Activated CD8-positive, alpha-beta T cell treated with anti-CD3 and anti-CD28 coated beads, Interleukin-2, amount 10 ng/mL, durations not matched to agents 7 days and 5 days (primary cell): ENCODE measurements around the gene SLC4A7. TPM values are rescaled to one million over a fixed set of nuclear protein-coding genes. Genes with fewer than 3 reads are reported as not detected.

Experiments
- ATAC-seq: fragments of 150-1000 bp; cut with Tn5 transposase; one replicate; pipeline ENCODE4 v1.10.0; 2021; ENCODE audit warnings: moderate library complexity
- CTCF ChIA-PET: fragments of 350-600 bp; sonication (Branson Sonifier 250); formaldehyde crosslinking; loops from one replicate; lab custom pipeline; 2021; ENCODE audit warnings: antibody characterized with exemption; lab: Charles Lee
- POLR2A ChIA-PET: fragments of 350-600 bp; sonication (Branson Sonifier 250); formaldehyde crosslinking; loops from one replicate; lab custom pipeline; 2021; ENCODE audit warnings: antibody characterized with exemption; lab: Charles Lee
- DNase-seq: peaks from one replicate; pipeline ENCODE4 v3.0.0-alpha.2; 2020
- H3K27ac Mint-ChIP-seq: one replicate; pipeline ENCODE4 v1.8.0; 2021; ENCODE audit warnings: mild to moderate bottlenecking, mixed read lengths
- H3K27me3 Mint-ChIP-seq: one replicate; pipeline ENCODE4 v1.8.0; 2021; ENCODE audit warnings: low read depth, mixed read lengths
- H3K36me3 Mint-ChIP-seq: one replicate; pipeline ENCODE4 v1.8.0; 2021; ENCODE audit warnings: low read depth, mixed read lengths
- H3K4me1 Mint-ChIP-seq: one replicate; pipeline ENCODE4 v1.8.0; 2021; ENCODE audit warnings: low read depth, mixed read lengths
- H3K4me3 Mint-ChIP-seq: one replicate; pipeline ENCODE4 v1.8.0; 2021; ENCODE audit warnings: mild to moderate bottlenecking, mixed read lengths
- H3K9me3 Mint-ChIP-seq: one replicate; pipeline ENCODE4 v1.8.0; 2022; ENCODE audit warnings: mixed read lengths; ENCODE audit not compliant: insufficient read depth
- total RNA-seq, 2 experiments: library from RNA; stranded (reverse); gene quantifications; one replicate each; pipeline ENCODE4 v1.2.3, GENCODE V29; 2021

Gene SLC4A7
- total RNA-seq, 2 experiments from 2014 or later: 31.9 to 32.9 TPM

- ChIA-PET POLR2A (no interaction called here), CTCF (no interaction called here)
- ATAC-seq (no peak), DNase-seq (no peak)
- no peak overlapping the region for H3K4me3 Mint-ChIP-seq
- H3K9me3 Mint-ChIP-seq: no peaks in the 10 kb centered on the region
- no peaks in the 10 kb centered on the region for H3K27me3 Mint-ChIP-seq
- no peaks in the 10 kb centered on the region for H3K4me1 Mint-ChIP-seq
- H3K27ac Mint-ChIP-seq: no peak overlapping the region
- H3K36me3 Mint-ChIP-seq: peaks cover 18% of the 10 kb centered on the region
These were observed 103.5 kb downstream of the SLC4A7 start for GRCh38 chr3:27380433-27381357.

- H3K4me3 Mint-ChIP-seq: no peak overlapping the region
- no peaks in the 10 kb centered on the region for H3K9me3 Mint-ChIP-seq
- H3K36me3 Mint-ChIP-seq: peaks cover 9% of the 10 kb centered on the region
- ChIA-PET POLR2A (no interaction called here), CTCF (interaction anchor here (1.0 kb wide), 1 partner anchor 9 kb away, joined by 3 read pairs; the partner anchor contains the start of gene NEK10)
- ATAC-seq: no peak
- no peak overlapping the region for H3K27ac Mint-ChIP-seq
- DNase-seq: no peak
- H3K27me3 Mint-ChIP-seq: no peaks in the 10 kb centered on the region
- H3K4me1 Mint-ChIP-seq: no peaks in the 10 kb centered on the region
These were observed 105.9 kb downstream of the SLC4A7 start for GRCh38 chr3:27378331-27378730.

- no peak overlapping the region for H3K4me3 Mint-ChIP-seq
- no peak overlapping the region for H3K27ac Mint-ChIP-seq
- no peaks in the 10 kb centered on the region for H3K4me1 Mint-ChIP-seq
- ChIA-PET POLR2A (no interaction called here), CTCF (no interaction called here)
- ATAC-seq (no peak), DNase-seq (no peak)
- H3K36me3 Mint-ChIP-seq: peaks cover 4% of the 10 kb centered on the region
- H3K27me3 Mint-ChIP-seq: no peaks in the 10 kb centered on the region
- no peaks in the 10 kb centered on the region for H3K9me3 Mint-ChIP-seq
These were observed 107.9 kb downstream of the SLC4A7 start for GRCh38 chr3:27376109-27376772.

GRCh38 chr3:27368831-27369607 lies 115.2 kb downstream of the SLC4A7 start, which contains the start of gene NEK10:
Gene NEK10, minus strand, starts transcription at chr3:27369383. Its CDS starts 16,501 bp downstream, at chr3:27352882.
- Mint-ChIP-seq H3K4me3 (peak within 1 kb of the TSS; percentile 82), H3K4me1 (peaks cover 14% of the 10 kb centered on the region), H3K27ac (peak within 1 kb of the TSS; percentile 58), H3K9me3 (no peaks in the 10 kb centered on the region), H3K27me3 (no peaks in the 10 kb centered on the region), H3K36me3 (no peaks in the 10 kb centered on the region)
- POLR2A ChIA-PET: interaction anchor here (0.6 to 2.0 kb wide), 4 partner anchors 9 to 193 kb away, joined by 3 to 7 read pairs (median 3); partner anchors contain the start of gene SLC4A7
- CTCF ChIA-PET: interaction anchor here (0.9 to 2.4 kb wide), 5 partner anchors 9 to 312 kb away, joined by 3 to 12 read pairs (median 3); no protein-coding TSS in a partner anchor
- ATAC-seq: peak; percentile 99
- DNase-seq: peak; percentile 93

GRCh38 chr3:27366062-27366591 lies 118.1 kb downstream of the SLC4A7 start:
- H3K4me1 Mint-ChIP-seq: peaks cover 14% of the 10 kb centered on the region
- H3K9me3 Mint-ChIP-seq: no peaks in the 10 kb centered on the region
- ChIA-PET CTCF (no interaction called here), POLR2A (interaction anchor here (0.6 kb wide), 1 partner anchor 111 kb away, joined by 3 read pairs; no protein-coding TSS in a partner anchor)
- no peak overlapping the region for H3K4me3 Mint-ChIP-seq
- no peaks in the 10 kb centered on the region for H3K27me3 Mint-ChIP-seq
- no peak overlapping the region for H3K27ac Mint-ChIP-seq
- H3K36me3 Mint-ChIP-seq: no peaks in the 10 kb centered on the region
- ATAC-seq (no peak), DNase-seq (no peak)

GRCh38 chr3:27360113-27361078 lies 123.8 kb downstream of the SLC4A7 start:
- no peak overlapping the region for H3K4me3 Mint-ChIP-seq
- DNase-seq (no peak), ATAC-seq (no peak)
- peaks cover 8% of the 10 kb centered on the region for H3K27me3 Mint-ChIP-seq
- no peaks in the 10 kb centered on the region for H3K9me3 Mint-ChIP-seq
- peaks cover 29% of the 10 kb centered on the region for H3K4me1 Mint-ChIP-seq
- POLR2A ChIA-PET: interaction anchor here (1.0 kb wide), 1 partner anchor 8 kb away, joined by 3 read pairs; no protein-coding TSS in a partner anchor
- CTCF ChIA-PET: no interaction called here
- no peaks in the 10 kb centered on the region for H3K36me3 Mint-ChIP-seq
- peak overlapping the region; percentile 2 for H3K27ac Mint-ChIP-seq

GRCh38 chr3:27358372-27358771 lies 125.8 kb downstream of the SLC4A7 start:
- DNase-seq (no peak), ATAC-seq (no peak)
- Mint-ChIP-seq H3K27ac (peak overlapping the region; percentile 67), H3K27me3 (peaks cover 15% of the 10 kb centered on the region), H3K36me3 (no peaks in the 10 kb centered on the region), H3K4me1 (peaks cover 29% of the 10 kb centered on the region), H3K4me3 (no peak overlapping the region), H3K9me3 (no peaks in the 10 kb centered on the region)
- POLR2A ChIA-PET: no interaction called here
- CTCF ChIA-PET: interaction anchor here (0.6 to 1.7 kb wide), 18 partner anchors 9 to 324 kb away, joined by 3 to 12 read pairs (median 4); partner anchors contain the start of genes NEK10 and SLC4A7

GRCh38 chr3:27357665-27358258 lies 126.4 kb downstream of the SLC4A7 start:
- CTCF ChIA-PET: interaction anchor here (0.6 to 1.7 kb wide), 17 partner anchors 9 to 324 kb away, joined by 3 to 12 read pairs (median 4); partner anchors contain the start of genes NEK10 and SLC4A7
- H3K27ac Mint-ChIP-seq: no peak overlapping the region
- ATAC-seq: peak; percentile 91
- H3K4me1 Mint-ChIP-seq: peaks cover 29% of the 10 kb centered on the region
- H3K36me3 Mint-ChIP-seq: no peaks in the 10 kb centered on the region
- DNase-seq: peak; percentile 77
- H3K9me3 Mint-ChIP-seq: no peaks in the 10 kb centered on the region
- H3K27me3 Mint-ChIP-seq: peaks cover 15% of the 10 kb centered on the region
- H3K4me3 Mint-ChIP-seq: no peak overlapping the region
- POLR2A ChIA-PET: no interaction called here

- Mint-ChIP-seq H3K27ac (no peak overlapping the region), H3K4me3 (no peak overlapping the region), H3K4me1 (peaks cover 29% of the 10 kb centered on the region), H3K9me3 (no peaks in the 10 kb centered on the region), H3K36me3 (no peaks in the 10 kb centered on the region), H3K27me3 (peaks cover 15% of the 10 kb centered on the region)
- ATAC-seq: no peak
- ChIA-PET CTCF (no interaction called here), POLR2A (no interaction called here)
- DNase-seq: no peak
These were observed 127.2 kb downstream of the SLC4A7 start for GRCh38 chr3:27356976-27357375.
